Measurements from ENCODE around the gene ANO2.

The ANO2 gene

GRCh38 chr12:5900533-5901205, 44.4 kb downstream of the ANO2 start:
- H3K79me2 ChIP-seq (ENCODE audit: low read length), result no peaks in the 10 kb centered on the region
- H3K27me3 ChIP-seq (ENCODE audit: low read depth, low read length), result peaks cover 5% of the 10 kb centered on the region; the same call in 1 of the 2 replicates
- no peak overlapping the region for H3K27ac ChIP-seq (ENCODE audit: low read length)
- no peak overlapping the region for H3K4me2 ChIP-seq (ENCODE audit: low read length)
- no peaks in the 10 kb centered on the region for H4K20me1 ChIP-seq (ENCODE audit: insufficient read depth, low read length)
- no peak for TF ChIP-seq CTCF (IDR thresholded peaks at IDR 0.05; ENCODE audit: low read depth, low read length)
- no peak for TF ChIP-seq EZH2phosphoT487 (IDR thresholded peaks at IDR 0.05; ENCODE audit: low read depth)
- H3K9me3 ChIP-seq (ENCODE audit: insufficient read depth, low read length), result no peaks in the 10 kb centered on the region
- H3K9ac ChIP-seq (ENCODE audit: low read length), result no peak overlapping the region
- H2AFZ ChIP-seq (ENCODE audit: low read depth, low read length), result no peak overlapping the region
- H3K4me1 ChIP-seq (ENCODE audit: low read length), result no peaks in the 10 kb centered on the region
- no peak overlapping the region for H3K4me3 ChIP-seq (ENCODE audit: low read length)
- no peaks in the 10 kb centered on the region for H3K36me3 ChIP-seq (replicated peaks; ENCODE audit: low read depth, low read length)

GRCh38 chr12:5900076-5900475, 45.0 kb downstream of the ANO2 start:
- H3K4me3 ChIP-seq (ENCODE audit: low read length), result no peak overlapping the region
- TF ChIP-seq EZH2phosphoT487 (IDR thresholded peaks at IDR 0.05; ENCODE audit: low read depth), result no peak
- TF ChIP-seq CTCF (IDR thresholded peaks at IDR 0.05; ENCODE audit: low read depth, low read length), result no peak
- no peaks in the 10 kb centered on the region for H3K9me3 ChIP-seq (ENCODE audit: insufficient read depth, low read length)
- H3K9ac ChIP-seq (ENCODE audit: low read length), result no peak overlapping the region
- no peaks in the 10 kb centered on the region for H4K20me1 ChIP-seq (ENCODE audit: insufficient read depth, low read length)
- H3K27ac ChIP-seq (ENCODE audit: low read length), result no peak overlapping the region
- H3K27me3 ChIP-seq (ENCODE audit: low read depth, low read length), result peaks cover 5% of the 10 kb centered on the region; the same call in 1 of the 2 replicates
- H3K79me2 ChIP-seq (ENCODE audit: low read length), result no peaks in the 10 kb centered on the region
- no peaks in the 10 kb centered on the region for H3K36me3 ChIP-seq (replicated peaks; ENCODE audit: low read depth, low read length)
- no peaks in the 10 kb centered on the region for H3K4me1 ChIP-seq (ENCODE audit: low read length)
- H3K4me2 ChIP-seq (ENCODE audit: low read length), result no peak overlapping the region
- no peak overlapping the region for H2AFZ ChIP-seq (ENCODE audit: low read depth, low read length)

GRCh38 chr12:5899675-5900074, 45.4 kb downstream of the ANO2 start:
- Histone ChIP-seq H3K79me2 (ENCODE audit: low read length) (no peaks in the 10 kb centered on the region), H2AFZ (ENCODE audit: low read depth, low read length) (no peak overlapping the region), H3K4me2 (ENCODE audit: low read length) (no peak overlapping the region), H3K4me1 (ENCODE audit: low read length) (no peaks in the 10 kb centered on the region), H3K9me3 (ENCODE audit: insufficient read depth, low read length) (no peaks in the 10 kb centered on the region), H3K27me3 (ENCODE audit: low read depth, low read length) (peaks cover 5% of the 10 kb centered on the region; the same call in 1 of the 2 replicates), H3K9ac (ENCODE audit: low read length) (no peak overlapping the region), H3K4me3 (ENCODE audit: low read length) (no peak overlapping the region), H3K27ac (ENCODE audit: low read length) (no peak overlapping the region), H4K20me1 (ENCODE audit: insufficient read depth, low read length) (no peaks in the 10 kb centered on the region), H3K36me3 (replicated peaks; ENCODE audit: low read depth, low read length) (no peaks in the 10 kb centered on the region)
- TF ChIP-seq EZH2phosphoT487 (IDR thresholded peaks at IDR 0.05; ENCODE audit: low read depth), result no peak
- no peak for TF ChIP-seq CTCF (IDR thresholded peaks at IDR 0.05; ENCODE audit: low read depth, low read length)

- Histone ChIP-seq H3K79me2 (ENCODE audit: low read length) (no peaks in the 10 kb centered on the region), H3K36me3 (replicated peaks; ENCODE audit: low read depth, low read length) (no peaks in the 10 kb centered on the region), H3K27me3 (ENCODE audit: low read depth, low read length) (peaks cover 5% of the 10 kb centered on the region; the same call in 1 of the 2 replicates), H3K4me1 (ENCODE audit: low read length) (no peaks in the 10 kb centered on the region), H3K9ac (ENCODE audit: low read length) (no peak overlapping the region), H3K4me3 (ENCODE audit: low read length) (no peak overlapping the region), H3K9me3 (ENCODE audit: insufficient read depth, low read length) (no peaks in the 10 kb centered on the region), H3K4me2 (ENCODE audit: low read length) (no peak overlapping the region), H2AFZ (ENCODE audit: low read depth, low read length) (no peak overlapping the region), H4K20me1 (ENCODE audit: insufficient read depth, low read length) (no peaks in the 10 kb centered on the region), H3K27ac (ENCODE audit: low read length) (no peak overlapping the region)
- TF ChIP-seq CTCF (IDR thresholded peaks at IDR 0.05; ENCODE audit: low read depth, low read length), result peak; percentile 22; the same call in 1 of the 2 replicates
- no peak for TF ChIP-seq EZH2phosphoT487 (IDR thresholded peaks at IDR 0.05; ENCODE audit: low read depth)
Measured at GRCh38 chr12:5898874-5899273, 46.2 kb downstream of the ANO2 start.
